Skin epidermis (tissue), 12 donors: ENCODE measurements around the gene OSBPL3.
"Not testable (repeated sequence)": the region's sequence is repeated elsewhere in the genome, so short reads cannot be mapped to it uniquely, and the experiment has no call there.

ENCODE experiments used
- H3K27ac ChIP-seq, 21 experiments: fragments of 200-600 bp; sonication (generic) in 11 of 21; one replicate each; pipeline ENCODE4 v1.5.0; 2020; ENCODE audit warnings: mild to moderate bottlenecking in 3 of 21, inconsistent platforms in 2 of 21, moderate library complexity in 2 of 21
- H3K4me3 ChIP-seq, 7 experiments: fragments of 200-600 bp; sonication (generic) in 2 of 7; one replicate each; pipeline ENCODE4 v1.5.0; 2020; ENCODE audit warnings: inconsistent platforms in 2 of 7, mild to moderate bottlenecking in 2 of 7, moderate library complexity in 1 of 7

The OSBPL3 gene

DNA sequence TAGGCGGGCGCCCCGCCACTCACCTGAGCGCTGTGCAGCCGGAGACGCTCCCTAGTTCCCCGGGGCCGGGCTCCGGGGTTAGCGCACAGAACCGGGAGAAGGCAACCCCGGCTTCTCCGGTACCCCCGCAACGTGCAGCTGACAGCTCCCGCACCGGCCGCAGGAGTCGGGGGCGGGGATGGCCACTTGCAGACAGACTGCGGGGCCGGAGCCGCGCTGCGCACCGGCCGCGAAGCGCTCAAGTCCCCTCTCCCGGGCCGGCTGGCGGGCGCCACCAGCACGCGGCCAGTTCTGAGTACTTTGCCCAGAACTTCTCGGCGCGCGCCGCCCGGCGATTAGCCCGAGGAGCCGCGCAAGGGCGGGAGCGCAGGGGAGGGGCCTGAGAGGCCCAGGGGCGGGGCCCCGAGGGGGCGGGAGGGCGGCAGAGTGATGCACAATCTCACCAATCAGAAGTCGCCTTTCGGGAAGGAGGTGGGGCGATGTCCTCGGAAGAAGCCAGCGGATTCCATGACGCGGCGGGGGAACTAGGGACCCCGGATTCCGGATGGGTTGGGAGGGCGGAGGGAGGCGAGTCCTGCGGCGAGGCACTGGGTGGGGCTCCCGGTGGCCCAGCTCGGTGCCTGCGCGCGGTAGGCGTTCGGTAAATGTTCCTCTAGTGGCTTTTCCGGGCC is at the start of gene OSBPL3:
Gene OSBPL3, minus strand, starts transcription at position 316 of the 671 bp plus-strand sequence. CDS start 87,706 bp downstream, outside the sequence.
- H3K4me3 ChIP-seq, result peak within 1 kb of the TSS; percentile 59 to 96 (median 83)
- H3K27ac ChIP-seq, result peak within 1 kb of the TSS; percentile 59 to 95 (median 90)

- no peak overlapping the region for H3K4me3 ChIP-seq
- H3K27ac ChIP-seq, result peak overlapping the region in 9 of 21 experiments; percentile 3 to 80 (median 55)
These were observed 49.1 kb upstream of the OSBPL3 start for GRCh38 chr7:25029075-25029474.

DNA sequence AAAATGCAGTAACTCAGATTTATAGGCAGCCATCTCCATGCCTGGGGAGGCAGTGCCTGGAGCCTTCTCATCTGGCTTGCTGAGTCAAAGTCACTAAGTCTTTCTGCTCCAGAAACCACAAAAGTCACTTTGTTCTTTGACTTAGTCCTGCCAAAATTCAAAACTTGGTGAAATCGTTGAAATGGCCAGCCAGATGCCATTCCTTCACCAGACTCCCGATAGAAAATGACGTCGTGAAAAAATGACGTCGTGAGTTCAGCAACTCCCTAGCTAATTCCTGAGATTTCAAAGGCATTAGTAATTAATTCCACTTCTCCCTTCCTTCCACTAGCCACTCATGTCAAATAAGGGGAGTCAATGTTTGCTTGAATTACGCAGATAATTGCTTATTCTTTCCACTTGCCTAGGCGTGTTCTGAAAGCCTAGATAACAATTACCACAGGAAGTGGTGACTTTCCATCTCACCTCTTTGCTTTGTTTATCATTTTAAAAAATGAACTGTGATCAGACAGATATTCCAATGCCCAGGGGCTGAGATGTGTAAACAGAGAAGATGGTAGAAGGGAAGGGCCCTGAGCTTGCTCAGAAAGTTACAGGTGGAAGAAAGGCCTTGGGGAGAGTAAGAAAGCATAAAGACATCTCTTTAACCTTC is 48.5 kb upstream of the OSBPL3 start:
- Histone ChIP-seq H3K27ac (peak overlapping the region in 10 of 21 experiments; percentile 3 to 80 (median 44)), H3K4me3 (no peak overlapping the region)

DNA sequence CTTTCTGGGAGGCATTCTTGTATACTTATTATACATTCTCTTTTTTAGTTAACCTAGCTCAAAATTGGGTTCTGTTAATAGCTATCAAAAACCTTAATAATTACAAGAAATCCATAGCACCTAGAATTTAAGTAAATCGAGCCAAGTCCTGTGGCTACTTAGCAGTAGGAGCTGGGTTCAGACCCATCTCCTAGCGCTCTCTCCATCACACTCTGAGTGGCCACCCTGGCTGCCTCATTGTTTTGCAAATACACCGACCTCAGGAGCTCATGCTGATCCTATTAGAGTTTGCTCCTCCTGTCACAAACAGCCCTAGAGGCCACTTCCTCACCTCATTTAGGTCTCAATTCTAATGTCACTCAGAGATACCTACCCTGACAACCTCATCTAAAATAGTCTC is 46.2 kb upstream of the OSBPL3 start:
- no peak overlapping the region for H3K4me3 ChIP-seq
- no peak overlapping the region for H3K27ac ChIP-seq

- Histone ChIP-seq H3K4me3 (no peak overlapping the region), H3K27ac (no peak overlapping the region)
These were observed 45.3 kb upstream of the OSBPL3 start for GRCh38 chr7:25025218-25025671.

DNA sequence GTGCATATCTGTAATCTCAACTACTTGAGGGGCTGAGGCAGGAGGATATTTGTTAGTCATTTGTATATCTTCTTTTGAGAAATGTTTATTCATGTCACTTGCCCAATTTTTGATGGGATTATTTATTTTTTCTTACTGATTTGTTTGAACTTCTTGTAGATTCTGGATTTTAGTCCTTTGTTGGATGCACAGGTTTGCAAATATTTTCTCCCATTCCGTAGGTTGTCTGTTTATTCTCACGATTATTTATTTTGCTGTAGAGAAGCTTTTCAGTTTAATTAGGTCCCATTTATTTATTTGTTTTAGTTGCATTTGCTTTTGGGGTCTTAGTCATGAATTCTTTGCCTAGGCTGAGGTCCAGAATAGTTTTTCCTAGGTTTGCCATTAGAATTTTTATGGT is 44.1 kb upstream of the OSBPL3 start:
- no peak overlapping the region for H3K4me3 ChIP-seq

GRCh38 chr7:25017671-25018070 is 37.7 kb upstream of the OSBPL3 start:
- not testable (repeated sequence) for H3K4me3 ChIP-seq, H3K27ac ChIP-seq

More for the DNA sequence above, 44.1 kb upstream of the OSBPL3 start:
- no peak overlapping the region for H3K27ac ChIP-seq

DNA sequence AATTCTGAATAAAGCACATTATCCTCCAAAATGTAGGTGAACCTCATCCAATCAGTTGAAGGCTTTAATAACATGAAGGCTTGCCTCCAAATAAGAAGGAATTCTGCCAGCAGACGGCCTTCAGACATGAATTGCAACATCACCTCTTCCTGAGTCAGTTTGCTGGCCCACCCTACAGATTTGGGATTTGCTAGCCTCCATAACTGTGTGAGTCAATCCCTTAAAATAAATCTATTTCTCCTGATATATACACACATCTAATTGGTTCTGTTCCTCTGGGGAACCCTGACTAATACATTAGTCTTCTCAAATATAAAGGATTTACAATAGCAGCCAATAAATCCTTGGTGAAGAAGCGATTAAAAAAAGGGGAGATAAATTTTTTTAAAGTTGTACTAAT is 34.8 kb upstream of the OSBPL3 start:
- H3K27ac ChIP-seq, result no peak overlapping the region
- H3K4me3 ChIP-seq, result no peak overlapping the region

- not testable (repeated sequence) for H3K4me3 ChIP-seq, H3K27ac ChIP-seq
These were observed 32.7 kb upstream of the OSBPL3 start for GRCh38 chr7:25012710-25013109.

- H3K27ac ChIP-seq, result no peak overlapping the region
- no peak overlapping the region for H3K4me3 ChIP-seq
These were observed 32.3 kb upstream of the OSBPL3 start for GRCh38 chr7:25012254-25012653.

DNA sequence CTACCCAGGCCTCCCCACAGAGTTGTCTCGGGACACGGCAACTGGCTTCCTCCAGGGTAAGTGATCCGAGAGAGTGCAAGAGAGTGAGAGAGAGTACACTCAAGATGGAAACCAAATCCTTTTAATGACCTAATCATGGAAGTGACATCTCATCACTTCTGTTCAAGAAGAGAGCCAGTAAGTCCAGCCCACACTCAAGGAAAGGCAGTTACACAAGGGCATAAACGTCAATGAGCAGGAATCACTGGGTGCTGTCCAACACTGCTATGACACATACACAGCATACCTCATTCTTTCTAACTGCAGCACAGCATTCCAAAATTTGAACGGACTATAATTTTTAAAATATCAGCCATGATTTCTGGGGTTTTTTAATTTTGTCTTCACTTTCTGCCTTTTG is 29.3 kb upstream of the OSBPL3 start:
- Histone ChIP-seq H3K4me3 (no peak overlapping the region), H3K27ac (no peak overlapping the region)

GRCh38 chr7:25007668-25008067 is 27.7 kb upstream of the OSBPL3 start:
- no peak overlapping the region for H3K4me3 ChIP-seq
- no peak overlapping the region for H3K27ac ChIP-seq

DNA sequence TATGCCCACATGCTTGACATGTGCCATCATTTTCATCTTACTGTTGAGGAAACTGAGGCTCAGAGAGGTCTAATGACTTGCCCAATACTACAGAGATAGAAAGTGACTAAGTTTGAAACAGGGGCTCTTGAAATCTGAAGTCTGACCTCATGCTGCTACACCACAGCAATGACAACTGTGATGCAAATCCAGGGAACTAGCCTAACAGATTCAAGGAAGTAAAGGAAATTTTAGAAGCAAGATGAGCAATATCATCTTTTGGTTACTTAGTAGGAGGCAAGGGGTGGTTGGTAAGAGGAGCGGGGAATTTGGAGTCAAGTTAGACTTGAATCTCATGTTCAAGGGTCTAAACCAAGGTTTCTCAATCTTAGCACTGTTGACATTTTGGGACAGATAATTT is 26.3 kb upstream of the OSBPL3 start:
- H3K27ac ChIP-seq, result no peak overlapping the region
- no peak overlapping the region for H3K4me3 ChIP-seq

DNA sequence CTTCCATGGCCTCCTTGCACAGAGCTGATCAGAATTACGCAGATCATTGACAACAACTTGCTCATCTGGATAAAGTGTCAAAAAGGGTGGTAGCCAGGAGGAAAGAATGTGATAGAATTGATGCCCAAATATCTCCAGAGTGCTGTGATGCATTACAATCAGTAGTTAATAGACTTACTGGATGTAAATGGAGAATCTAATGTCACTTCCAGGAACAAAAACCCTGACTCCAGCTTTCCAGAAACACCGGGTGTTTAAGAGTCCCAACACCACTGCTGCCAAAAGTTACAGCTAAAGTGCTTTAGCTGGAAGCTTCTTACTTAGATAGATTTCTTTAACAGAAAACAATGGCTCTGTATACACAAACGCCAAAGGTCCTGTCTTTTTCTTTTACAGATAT is 25.7 kb upstream of the OSBPL3 start:
- H3K27ac ChIP-seq, result no peak overlapping the region
- H3K4me3 ChIP-seq, result no peak overlapping the region

DNA sequence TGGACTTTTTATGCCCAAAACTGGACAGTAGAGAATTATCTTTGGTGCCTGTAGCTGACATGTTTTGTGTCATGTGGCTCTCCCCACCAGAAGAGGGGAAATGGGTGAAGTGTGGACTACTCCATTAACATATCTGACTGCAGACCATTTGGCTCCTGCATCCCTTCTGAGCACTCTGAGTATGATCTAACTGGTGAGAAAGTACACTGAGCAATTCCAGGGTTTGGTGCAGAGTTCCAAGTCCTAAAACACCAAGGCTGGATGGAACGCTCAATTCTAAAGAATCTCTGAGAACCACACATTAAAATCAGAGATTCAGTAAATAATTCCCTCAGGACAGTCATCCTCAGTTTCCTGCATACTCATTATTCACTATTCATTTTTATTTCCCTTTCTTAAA is 22.8 kb upstream of the OSBPL3 start:
- H3K4me3 ChIP-seq, result no peak overlapping the region

GRCh38 chr7:24995466-24995865 is 15.5 kb upstream of the OSBPL3 start:
- no peak overlapping the region for H3K27ac ChIP-seq
- H3K4me3 ChIP-seq, result no peak overlapping the region

More for the DNA sequence above, 22.8 kb upstream of the OSBPL3 start:
- H3K27ac ChIP-seq, result no peak overlapping the region

- Histone ChIP-seq H3K4me3 (no peak overlapping the region), H3K27ac (no peak overlapping the region)
These were observed 12.3 kb upstream of the OSBPL3 start for GRCh38 chr7:24992314-24992713.

- Histone ChIP-seq H3K4me3 (no peak overlapping the region), H3K27ac (no peak overlapping the region)
These were observed 11.4 kb upstream of the OSBPL3 start for GRCh38 chr7:24991353-24991752.

DNA sequence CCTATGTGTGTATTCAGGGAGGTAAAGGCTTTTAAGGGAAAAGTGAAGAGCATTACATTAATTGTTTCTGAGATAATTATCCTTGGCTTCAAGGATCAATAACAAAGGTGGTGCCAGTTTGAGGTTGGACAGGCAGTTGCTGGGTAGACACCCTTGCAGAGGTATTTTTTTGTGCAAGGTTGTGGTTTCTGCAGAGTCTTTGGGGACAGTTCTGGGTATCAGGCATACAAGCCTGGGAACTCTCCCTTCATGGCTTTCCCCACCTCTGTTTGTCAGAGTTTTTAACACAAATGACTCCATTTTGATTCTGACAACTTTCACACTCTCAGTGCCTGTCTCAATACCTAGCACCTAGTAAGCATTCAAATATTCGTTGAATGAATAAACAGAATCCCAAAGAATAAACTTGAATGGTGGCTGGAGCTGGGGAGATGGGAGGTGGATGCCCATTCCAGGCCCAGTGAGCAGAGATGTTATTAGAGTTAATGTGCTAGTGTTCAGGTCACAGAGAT is 7.4 kb upstream of the OSBPL3 start:
- H3K4me3 ChIP-seq, result no peak overlapping the region
- H3K27ac ChIP-seq, result no peak overlapping the region

DNA sequence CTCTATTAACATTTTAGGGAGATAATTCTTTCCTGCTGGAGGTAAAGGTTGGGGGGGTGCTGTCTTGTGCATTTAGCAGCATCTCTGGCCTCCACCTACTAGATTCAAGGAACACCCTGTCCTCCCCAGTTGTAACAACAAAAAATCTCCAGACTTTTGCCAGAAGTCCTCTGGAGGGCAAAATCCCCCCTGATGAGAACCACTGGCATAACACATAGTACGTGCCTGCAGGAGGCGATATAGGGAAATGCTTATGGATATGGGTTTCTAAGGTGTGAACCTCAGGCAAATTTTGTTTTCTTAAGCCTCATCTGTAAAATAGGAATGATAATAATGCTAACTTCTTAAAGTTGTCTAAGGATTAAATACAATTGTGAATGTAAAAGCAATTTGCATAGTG is 2.9 kb upstream of the OSBPL3 start:
- H3K4me3 ChIP-seq, result no peak overlapping the region

More for the DNA sequence above, 2.9 kb upstream of the OSBPL3 start:
- H3K27ac ChIP-seq, result peak overlapping the region in 2 of 21 experiments; percentile 7 to 89
